Suprapubic skin (tissue), 4 donors: ENCODE data around the gene SLC26A9.

Experiments
- CTCF ChIP-seq, 2 donors: fragments of 200-600 bp in 1 of 2; fragments of 450-650 bp in 1 of 2; sonication (generic) in 1 of 2; IDR thresholded peaks; one replicate each; pipeline ENCODE4 v1.5.1; 2016 to 2019; ENCODE audit warnings: antibody characterized with exemption in 2 of 2, mild to moderate bottlenecking in 1 of 2, moderate library complexity in 1 of 2
- EP300 ChIP-seq: sonication (generic); formaldehyde crosslinking; IDR thresholded peaks from one replicate; pipeline ENCODE4 v1.6.1; 2017; ENCODE audit warnings: antibody characterized with exemption
- POLR2AphosphoS5 ChIP-seq, 3 donors: sonication (generic); formaldehyde crosslinking; IDR thresholded peaks; one replicate each; pipeline ENCODE4 v1.6.1; 2017; ENCODE audit warnings: antibody characterized with exemption in 3 of 3

GRCh38 chr1:205972081-205972480, 28.8 kb upstream of the SLC26A9 start:
- no peak for TF ChIP-seq EP300
- no peak for TF ChIP-seq CTCF (IDR thresholded peaks at IDR 0.05)
- TF ChIP-seq POLR2AphosphoS5 (IDR thresholded peaks at IDR 0.05) = no peak
